Peyer's patch (tissue), 4 donors: ENCODE data around the gene NAA50.

ENCODE experiments used
- CTCF ChIP-seq, 6 experiments: fragments of 450-650 bp in 4 of 6; fragments of 200-600 bp in 2 of 6; sonication (generic) in 1 of 6; IDR thresholded peaks; one replicate each; pipeline ENCODE4 v1.5.1; 2017 to 2019; ENCODE audit warnings: antibody characterized with exemption in 6 of 6, mild to moderate bottlenecking in 3 of 6, moderate library complexity in 1 of 6
- POLR2A ChIP-seq, 2 donors: fragments of 450-650 bp; IDR thresholded peaks; one replicate each; pipeline ENCODE4 v1.5.1; 2017; ENCODE audit warnings: antibody characterized with exemption in 2 of 2, mild to moderate bottlenecking in 2 of 2, moderate library complexity in 2 of 2

GRCh38 chr3:113754494-113755159 is 8.6 kb upstream of the NAA50 start:
- TF ChIP-seq CTCF (IDR thresholded peaks at IDR 0.05): no peak
- no peak for TF ChIP-seq POLR2A (IDR thresholded peaks at IDR 0.05)
